HG03432 (cell line): Measurements from ENCODE around the gene RGS12.
A peak's percentile ranks its signal among the peaks of the same experiment; 100 is the strongest.
"Not testable (repeated sequence)": the region's sequence is repeated elsewhere in the genome, so short reads cannot be mapped to it uniquely, and the experiment has no call there.

Experiments
- ATAC-seq: cut with Tn5 transposase; IDR thresholded peaks from one replicate; pipeline ENCODE4 v1.9.1; 2021; ENCODE audit warnings: mild to moderate bottlenecking, moderate library complexity; ENCODE audit not compliant: unreplicated experiment

RGS12 gene

DNA sequence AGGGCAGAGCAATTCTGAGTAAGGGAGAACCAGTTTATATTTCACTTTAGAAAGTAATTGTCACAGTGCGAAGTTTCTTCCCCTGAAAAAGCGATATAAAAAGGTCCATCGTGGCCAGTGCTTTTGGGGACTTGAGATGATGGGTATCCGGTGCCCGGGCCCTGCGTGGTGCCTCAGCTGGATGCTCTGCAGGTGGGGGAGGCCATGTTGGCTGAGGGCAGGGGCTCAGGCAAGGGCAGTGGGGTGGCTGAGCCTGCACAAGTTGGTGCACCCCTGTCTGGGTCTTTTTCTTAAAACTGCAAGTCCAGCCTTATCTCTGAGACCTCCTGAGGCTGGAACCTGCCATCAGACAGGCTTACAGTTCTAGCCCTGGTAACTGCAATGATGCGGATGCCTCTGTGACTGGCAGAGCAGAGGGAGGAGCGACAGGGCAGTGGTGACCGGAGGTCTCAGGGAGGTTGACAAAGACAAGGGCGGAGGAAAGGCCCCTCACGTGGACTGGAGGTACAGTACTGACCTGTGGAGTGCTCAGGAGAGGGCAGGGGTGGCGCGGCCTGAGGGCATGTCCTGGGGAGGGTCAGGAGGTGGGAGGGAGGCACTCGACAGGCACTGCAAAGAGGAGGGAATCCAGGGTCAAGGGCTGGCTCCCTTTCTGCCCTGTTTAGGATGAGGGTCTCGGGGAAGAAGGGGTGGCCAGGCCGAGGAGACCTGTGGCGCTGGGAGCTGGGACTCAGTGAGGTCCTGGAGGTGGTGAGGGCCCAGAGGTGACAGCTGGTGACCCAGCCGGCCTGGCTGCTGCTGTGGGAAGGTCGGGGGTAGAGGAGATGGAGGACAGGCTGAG is 1.8 kb downstream of the RGS12 start:
- ATAC-seq: no peak

DNA sequence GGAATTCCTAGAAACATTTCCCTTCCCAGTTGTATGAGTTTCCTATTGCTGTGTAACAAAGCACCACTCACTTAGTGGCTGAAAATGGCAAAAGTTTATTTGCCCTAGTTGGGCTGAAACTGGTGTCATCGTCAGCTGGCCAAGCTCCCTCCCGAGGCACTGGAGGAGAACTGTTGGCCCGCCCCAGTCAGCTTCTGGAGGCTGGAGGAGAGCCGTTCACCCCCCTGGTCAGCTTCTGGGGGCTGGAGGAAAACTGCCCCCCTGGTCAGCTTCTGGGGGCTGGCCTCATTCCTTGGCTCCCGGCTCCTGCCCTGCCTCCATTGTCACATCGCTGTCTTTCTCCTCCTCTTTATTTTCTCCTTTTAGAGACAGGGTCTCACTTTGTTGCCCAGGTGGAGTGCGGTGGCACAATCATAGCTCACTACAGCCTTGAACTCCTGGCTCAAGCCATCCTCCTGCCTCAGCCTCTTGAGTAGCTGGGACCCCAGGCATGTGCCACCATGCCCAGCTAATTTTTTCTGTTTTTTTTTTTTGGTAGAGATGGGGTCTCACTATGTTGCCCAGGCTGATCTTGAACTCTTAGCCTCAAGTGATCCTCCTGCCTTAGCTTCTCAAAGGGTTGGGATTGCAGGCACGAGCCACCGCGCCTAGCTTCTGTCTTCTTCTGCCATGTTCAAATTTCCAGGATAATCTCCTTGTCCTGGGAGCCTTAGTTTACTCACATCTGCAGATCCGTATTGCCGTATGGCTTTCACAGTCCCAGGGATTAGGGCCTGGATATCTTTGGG is 3.2 kb downstream of the RGS12 start:
- no peak for ATAC-seq

DNA sequence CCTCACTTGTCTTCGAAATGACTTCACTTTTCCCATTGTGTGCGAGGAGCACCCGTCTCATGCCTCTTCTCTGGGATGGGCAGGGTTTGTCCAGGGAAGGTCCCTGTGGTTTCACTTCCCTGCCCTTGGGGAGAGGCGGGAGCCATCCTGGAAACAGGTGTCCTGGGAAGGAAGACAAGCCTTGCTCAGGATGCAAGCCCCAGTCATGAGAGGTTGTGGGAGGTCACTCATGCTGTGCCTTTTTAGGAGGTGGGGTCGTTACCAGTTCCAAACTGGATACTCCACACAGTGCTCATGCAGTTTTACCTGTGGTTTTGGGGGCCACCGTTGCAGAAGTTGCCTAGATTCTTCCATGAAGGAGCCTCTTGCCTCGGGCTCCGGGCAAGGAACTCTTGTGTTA is 3.8 kb downstream of the RGS12 start:
- ATAC-seq: no peak

DNA sequence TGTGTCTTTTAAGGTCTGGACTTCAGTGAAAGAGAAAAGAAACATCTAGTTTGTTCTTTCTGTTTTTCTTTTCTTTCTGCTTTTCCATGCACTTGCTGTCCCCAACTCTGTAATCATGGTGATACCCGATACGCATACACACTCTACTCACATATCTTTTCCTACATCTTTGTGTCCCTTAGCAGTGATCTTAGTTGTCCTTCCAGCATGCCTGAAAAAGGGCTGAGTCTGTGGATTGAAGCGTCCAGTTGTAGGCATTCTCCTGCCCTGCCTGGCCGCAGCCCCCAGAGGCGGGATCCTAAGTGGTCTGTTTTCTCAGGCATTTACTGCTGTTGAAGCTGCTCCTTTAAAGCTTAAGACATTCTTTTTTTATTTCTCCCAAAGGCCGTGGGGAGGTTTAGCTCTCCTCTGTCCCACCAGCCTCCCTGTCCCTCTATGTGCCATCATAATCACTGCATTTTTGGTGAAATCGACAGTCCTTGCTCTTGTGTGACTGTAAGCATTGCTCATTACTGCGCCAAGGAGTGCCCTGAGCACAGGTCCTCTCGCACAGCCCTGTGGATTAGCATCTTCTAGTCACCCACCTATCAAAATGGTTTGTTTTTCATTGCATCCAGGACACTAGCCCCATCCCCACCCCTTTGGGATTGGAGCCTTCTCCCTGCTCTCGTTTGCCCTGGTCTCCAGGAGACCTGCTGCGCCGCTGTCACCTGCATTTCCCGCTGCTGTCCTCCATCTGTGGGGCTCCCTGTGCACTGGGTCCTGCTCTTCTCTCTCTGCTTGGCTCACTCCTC is 4.4 kb downstream of the RGS12 start:
- ATAC-seq: no peak

DNA sequence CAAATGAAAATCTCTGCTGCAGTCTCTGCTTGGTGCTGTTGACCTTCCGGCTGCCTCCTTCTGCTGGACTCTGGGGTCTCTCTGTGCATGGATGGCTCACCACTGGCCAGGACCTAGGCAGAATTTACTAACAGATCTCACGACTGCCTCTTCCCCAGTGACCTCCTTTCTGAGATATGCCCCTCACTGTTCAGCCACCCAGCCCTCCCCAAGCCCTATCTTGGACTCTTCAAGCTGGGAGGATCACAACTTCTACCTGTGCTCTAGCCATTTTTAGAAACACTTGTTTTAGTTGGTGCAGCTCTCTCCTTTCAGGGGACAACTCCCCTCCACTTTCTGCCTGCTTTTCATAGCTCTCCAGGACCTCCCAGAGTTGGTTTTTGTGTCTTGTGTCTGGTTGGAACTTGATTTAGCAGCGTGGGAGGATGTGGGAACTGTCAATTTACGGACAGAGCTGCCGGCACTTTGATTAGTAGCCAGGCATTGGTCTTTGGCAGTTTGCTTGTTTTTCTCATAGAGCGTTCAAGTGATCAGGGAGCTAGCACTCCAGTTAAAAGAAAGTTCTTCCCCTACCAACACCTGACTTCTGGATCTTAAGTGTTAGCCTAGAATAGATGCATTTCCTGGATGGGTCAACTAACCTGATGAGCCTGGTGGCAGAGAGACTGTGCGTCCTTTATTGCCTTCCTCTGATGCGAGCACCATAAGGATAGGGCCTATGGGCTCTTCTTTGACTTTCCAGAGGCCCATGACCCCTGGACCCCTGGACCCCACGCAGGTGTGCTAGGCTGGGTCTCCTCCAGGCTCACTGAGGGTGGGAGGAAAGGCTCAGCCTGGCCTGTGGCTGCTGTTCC is 6.5 kb downstream of the RGS12 start:
- ATAC-seq: no peak

DNA sequence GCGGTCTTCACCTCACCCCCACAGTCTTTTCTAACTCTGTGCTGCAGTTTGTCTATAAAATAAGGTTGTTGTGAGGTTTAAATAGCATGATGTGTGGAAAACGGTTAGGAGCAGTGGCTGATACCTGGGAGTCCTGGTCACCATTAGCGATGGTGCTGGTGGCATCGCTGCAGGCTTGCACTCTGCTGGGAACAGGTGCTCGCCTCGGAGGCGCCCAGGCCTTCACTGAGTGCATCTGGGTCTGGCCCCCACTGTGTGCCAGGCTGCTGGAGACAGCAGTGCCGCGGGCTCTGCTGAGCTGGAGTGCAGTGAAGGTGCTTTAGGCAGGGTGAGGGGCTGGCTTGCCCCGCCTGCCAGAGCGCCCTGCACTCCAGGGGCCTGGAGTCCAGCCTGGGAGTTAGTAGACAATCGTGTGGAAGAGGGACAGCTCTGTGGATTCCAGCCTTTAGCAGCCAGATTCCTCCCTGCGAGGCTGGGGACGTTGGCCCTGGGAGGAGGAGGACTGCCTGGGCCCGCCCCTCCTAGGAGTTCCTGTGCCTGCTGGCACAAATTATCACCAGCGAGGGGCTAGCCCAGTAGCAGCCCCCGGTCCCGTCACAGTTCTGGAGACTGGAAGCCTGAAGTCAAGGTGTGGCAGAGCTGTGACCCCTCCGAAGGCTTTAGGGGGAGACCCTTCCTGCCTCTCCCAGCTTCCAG is 7.3 kb downstream of the RGS12 start:
- no peak for ATAC-seq

DNA sequence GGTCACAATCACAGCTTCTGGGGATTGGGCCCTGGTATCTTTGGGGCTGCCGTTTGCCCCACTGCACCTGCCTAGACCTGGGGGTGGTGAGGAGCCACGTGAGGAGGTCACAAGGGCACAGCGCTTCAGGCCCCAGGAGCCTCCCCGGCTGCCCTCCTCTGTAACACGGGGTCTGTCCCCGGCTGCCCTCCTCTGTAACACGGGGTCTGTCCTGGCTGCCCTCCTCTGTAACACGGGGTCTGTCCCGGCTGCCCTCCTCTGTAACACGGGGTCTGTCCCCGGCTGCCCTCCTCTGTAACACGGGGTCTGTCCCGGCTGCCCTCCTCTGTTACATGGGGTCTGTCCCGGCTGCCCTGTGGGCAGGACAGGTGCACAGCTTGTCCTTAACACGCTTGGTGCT is 8.1 kb downstream of the RGS12 start:
- not testable (repeated sequence) for ATAC-seq

DNA sequence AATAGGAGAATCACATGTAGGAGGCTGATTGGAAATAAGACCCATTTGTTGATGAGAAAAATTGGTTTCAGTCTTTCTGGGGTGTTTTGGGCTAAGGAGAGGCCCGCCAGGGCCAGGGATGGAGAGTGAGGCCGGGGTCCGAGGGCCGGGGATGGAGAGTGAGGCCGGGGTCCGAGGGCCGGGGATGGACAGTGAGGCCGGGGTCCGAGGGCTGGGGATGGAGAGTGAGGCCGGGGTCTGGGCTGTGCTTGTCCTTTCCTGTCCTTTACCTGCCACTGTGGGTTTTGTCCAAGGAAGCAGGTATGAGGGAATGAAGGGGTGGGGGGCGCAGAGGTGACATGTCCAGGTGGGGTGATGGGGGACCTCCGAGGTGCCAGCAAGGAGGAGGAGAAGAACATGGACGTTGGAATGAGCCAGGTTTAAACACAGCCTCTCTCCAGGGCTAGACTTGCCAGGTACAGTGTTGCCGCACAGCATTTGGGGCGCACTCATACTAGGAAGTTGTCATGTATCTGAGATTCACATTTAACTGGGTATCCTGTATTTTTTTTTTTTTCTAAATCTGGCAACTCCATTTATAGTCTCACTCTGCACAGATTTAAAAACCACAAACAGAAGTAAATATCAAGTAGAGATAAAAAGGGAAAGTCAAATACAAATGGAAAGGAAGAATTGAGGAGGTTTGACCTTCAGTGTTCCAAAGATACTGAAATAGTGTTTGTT is 8.8 kb downstream of the RGS12 start:
- no peak for ATAC-seq

DNA sequence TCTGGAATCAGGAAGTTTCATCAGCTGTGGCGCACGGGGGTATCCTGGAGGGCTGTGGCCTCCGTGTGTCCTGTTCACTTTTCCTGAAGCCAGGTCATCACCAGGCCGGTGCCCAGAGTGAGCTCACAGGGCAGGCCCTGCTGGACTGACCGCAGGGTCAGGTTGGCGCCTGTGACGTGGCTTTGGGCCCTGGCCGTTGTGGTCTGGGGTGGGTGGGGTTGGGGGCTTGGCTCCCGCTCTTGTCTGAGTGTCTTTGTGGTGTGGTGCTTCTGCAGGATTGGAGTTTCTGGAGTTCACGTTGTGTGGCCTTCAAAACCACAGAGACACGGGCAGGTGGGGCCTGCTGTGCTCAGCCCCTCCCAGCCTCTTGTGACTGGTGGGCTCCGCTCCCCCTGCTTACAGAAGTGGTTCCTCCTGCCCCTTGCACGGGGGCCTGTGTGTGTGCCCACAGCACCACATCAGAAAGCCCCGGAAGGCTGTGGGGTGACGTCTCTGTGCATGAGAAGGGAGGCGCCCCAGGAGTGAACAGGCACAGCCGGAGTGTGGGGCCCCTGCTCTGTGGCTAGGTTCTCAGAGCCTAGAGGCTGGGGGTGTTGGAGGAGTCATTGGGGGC is 9.5 kb downstream of the RGS12 start:
- peak; percentile 71 for ATAC-seq

DNA sequence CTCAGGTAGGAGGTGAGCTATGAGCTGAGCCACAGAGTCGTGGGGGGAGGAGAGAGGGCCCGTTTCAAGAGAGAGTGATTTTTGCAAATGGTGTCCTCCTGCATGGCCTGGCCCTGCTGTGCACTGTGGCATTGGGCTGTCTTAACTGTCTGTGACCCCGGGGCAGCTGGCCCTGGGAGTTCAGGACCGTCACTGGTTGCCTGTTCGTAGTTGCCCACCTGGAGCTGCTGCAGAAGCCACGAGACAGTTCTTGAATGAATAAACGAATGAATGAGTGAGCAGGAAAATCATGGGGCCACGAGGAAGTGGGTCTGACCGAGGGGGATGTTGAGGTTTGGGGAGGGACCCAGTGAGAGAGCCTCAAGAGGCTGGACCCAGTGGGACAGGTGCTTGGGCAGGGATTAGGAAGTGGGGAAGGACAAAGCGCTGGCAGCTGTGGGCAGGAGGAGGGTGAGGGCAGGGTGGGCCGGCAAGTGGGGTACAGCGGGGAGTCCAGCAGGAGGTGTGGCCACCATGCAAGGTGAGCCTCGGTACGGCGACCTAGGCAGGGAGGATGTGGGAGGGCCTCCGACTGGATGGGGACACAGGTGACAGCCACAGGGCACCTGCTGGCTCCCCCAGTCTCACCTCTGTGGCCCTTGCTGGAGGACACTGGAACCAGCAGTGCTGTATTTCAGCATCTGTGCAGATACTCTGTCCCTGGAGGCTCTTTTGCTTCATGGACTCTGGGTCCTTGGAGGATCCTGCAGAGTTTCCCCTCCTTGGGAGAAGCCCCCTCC is 10.2 kb downstream of the RGS12 start:
- peak; percentile 26 for ATAC-seq

DNA sequence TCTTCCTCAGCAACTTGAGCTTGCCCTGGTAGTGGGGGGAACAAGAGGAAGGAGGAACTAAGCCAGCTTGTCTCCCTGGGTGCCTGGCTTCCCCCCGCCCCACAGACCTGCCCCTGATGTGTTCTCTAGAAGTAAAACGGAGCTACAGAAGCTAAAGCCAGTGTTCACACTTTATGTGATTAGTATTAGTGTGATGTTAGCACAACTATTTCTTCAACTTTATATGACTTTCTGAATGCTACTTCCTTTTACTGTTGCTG is 10.7 kb downstream of the RGS12 start:
- no peak for ATAC-seq

DNA sequence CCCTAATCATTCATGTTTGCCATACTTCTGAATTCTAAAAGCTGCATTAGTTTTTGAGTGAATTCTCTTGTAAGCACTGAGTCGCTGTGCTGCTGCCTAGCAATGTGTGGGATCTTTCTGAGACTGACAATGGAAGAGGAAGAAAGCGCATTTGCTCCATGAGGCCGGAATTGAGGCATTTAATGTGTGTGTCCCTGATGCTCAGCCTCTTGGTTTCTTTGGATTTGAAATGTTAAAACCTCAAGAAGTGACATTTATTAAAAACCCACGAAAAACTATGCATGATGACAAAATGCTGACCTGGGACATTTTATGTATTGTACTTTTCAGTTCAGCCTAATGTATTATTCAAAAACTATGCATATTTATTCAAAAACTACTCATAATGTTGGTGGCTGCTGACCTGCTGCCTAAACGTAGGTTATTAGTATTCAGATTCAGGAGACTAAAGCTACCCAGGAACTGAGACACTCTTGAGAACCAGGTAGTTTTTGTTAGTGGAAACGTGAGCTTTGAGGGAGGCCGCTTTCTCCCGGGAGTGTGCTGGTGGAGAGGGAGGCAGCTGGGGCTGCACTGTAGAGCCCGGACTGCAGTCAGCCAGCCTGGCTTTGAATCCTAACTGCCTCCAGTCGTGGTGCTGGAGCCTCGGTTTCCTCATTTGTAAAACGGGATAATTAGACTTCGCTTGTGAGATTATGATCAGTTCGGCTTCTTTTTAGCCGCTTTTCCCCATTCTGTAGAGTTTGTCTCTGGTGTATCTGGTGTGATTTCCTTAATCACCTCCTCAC is 11.3 kb downstream of the RGS12 start:
- ATAC-seq: no peak

DNA sequence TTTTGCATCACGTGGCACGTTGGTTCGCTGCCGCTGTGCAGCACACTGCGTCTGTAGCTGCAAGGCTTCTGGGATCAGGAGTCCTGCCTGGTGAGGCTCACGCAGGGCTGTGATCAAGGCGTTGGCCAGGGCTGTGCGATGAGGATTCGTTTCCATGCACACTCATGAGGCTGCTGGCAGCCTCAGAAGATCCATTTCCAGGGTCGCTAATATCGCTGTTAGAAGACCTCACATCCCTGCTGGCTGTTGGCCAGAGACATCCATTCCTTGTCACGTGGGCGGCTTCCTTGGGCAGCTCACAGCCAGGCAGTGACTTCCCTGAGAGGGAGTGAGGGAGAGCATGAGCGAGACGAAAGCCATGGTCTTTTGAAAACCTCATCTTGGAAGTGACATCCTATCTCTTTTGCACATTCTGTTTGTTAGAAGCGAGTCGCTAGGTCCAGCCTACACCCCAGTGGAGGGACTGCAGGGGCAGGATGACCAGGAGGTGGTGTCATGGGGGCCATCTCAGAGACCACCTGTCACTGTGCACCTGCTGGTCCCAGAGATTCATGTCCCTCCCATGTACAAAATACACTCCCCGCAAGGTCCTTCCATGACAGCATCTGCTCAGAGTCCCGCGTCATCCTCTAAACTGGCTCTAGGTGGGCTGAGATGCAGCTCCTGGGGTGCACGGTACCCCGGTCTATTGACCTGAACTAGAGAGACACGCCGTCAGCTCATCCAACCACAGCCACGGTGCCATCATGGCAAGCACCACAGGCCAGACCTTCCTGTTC is 12.2 kb downstream of the RGS12 start:
- no peak for ATAC-seq

DNA sequence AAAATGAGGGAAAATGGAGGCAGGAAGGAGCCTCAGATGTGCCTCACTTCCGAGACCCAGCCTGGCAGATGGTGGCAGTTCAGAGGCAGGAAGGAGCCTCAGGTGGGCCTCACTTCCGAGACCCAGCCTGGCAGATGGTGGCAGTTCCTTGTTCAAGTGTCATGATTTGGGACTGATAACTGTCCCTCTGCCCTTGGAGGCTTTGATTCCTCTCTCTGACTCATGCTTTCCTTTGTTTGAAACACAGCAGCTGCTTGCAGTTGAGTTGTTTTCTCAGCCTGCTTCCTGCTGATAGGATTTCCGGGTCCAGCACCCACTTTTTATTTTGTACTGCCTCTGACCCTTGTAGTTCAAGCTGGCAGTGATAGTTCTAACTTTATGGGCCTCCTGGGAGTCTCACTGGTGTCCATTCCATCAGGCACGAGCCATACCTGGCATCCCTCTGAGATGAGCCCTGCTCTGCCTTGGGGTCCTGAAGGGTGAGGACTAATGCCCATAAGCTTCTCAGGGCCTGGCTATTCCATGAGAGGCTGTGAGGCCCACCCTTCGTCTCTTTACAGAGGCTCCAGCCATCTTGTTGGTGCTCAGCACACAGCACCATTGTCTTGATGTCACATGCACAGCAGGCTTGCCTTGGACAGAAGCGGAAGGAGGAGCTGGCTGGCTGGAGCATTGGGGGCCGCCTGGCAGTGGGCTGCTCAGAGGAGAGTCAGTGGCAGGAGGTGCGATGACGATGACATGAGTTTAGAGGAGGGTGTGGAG is 13.0 kb downstream of the RGS12 start:
- ATAC-seq: no peak

DNA sequence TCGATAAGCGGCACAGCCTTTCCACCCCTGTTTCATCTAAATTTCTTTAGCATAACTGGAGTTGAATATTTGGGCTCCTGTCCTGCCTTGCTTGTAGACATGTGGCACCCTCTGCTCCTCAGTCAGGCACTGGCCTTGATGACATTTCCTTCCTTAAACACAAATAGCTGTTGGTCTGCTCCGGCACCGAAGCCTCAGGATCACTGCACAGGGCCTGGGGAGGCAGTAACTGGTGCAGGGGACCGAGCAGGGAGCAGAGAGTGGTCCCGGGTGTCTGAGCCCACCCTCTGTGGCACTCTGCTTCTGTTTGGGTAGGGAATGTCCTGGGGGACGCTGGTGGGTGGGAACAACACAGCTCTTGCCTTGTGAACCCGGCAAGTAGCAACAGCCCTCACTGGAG is 13.6 kb downstream of the RGS12 start:
- ATAC-seq: no peak

DNA sequence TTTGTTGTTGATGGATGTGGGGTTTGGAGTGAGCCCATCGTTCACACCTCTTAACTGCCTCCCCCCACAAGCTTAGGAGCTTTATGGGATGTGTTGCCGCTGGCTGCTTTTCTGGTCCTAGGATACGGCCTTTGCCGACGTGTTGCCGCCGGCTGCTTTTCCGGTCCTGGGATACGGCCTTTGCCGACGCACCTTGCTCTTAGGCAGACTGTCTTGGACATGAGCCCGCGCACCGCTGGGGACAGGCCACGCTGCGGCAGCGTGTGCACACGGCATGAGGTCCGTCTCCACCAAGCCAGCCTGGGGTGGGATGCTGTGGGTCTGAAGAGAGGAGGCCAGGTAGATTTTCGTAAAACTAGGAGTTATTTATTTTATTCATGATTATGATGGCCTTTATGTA is 14.2 kb downstream of the RGS12 start:
- ATAC-seq: no peak
